Neuronal stem cell (in vitro differentiated cells): Measurements from ENCODE around the gene PDPK1.

Experiments
- DNase-seq: peaks from one replicate; pipeline ENCODE4 v3.0.0-alpha.2; 2013; ENCODE audit warnings: low spot score
- H2AFZ ChIP-seq: one replicate; pipeline ENCODE4 v1.6.1; 2013; ENCODE audit warnings: mild to moderate bottlenecking, low read length, inconsistent platforms
- H2AK5ac ChIP-seq: 2 replicates; pipeline ENCODE4 v1.6.1; 2013; ENCODE audit warnings: low read depth, mild to moderate bottlenecking, inconsistent platforms, low read length, moderate library complexity, mixed read lengths
- H2BK120ac ChIP-seq: 2 replicates; pipeline ENCODE4 v1.6.1; 2013; ENCODE audit warnings: low read depth, mild to moderate bottlenecking, inconsistent platforms, low read length, moderate library complexity, mixed read lengths
- H2BK12ac ChIP-seq: one replicate; pipeline ENCODE4 v1.6.1; 2013; ENCODE audit warnings: low read length, inconsistent platforms
- H2BK15ac ChIP-seq: 2 replicates; pipeline ENCODE4 v1.6.1; 2013; ENCODE audit warnings: mild to moderate bottlenecking, low read length, inconsistent platforms, mixed read lengths
- H2BK5ac ChIP-seq: one replicate; pipeline ENCODE4 v1.6.1; 2013; ENCODE audit warnings: inconsistent platforms, mild to moderate bottlenecking, low read length, moderate library complexity
- H3K14ac ChIP-seq: one replicate; pipeline ENCODE4 v1.6.1; 2013; ENCODE audit warnings: low read length, inconsistent platforms
- H3K18ac ChIP-seq: 2 replicates; pipeline ENCODE4 v1.6.1; 2013; ENCODE audit warnings: low read length, inconsistent platforms
- H3K23ac ChIP-seq: 2 replicates; pipeline ENCODE4 v1.6.1; 2013; ENCODE audit warnings: low read depth, mild to moderate bottlenecking, mixed read lengths, low read length, inconsistent platforms; ENCODE audit not compliant: poor library complexity
- H3K27ac ChIP-seq: replicated peaks from 3 replicates; pipeline ENCODE4 v1.5.1; 2013; ENCODE audit warnings: low read length, inconsistent platforms
- H3K27me3 ChIP-seq, 3 experiments: 2 replicates each; pipeline ENCODE4 v1.6.1; 2013; ENCODE audit warnings: low read length in 3 of 3, mild to moderate bottlenecking in 2 of 3, inconsistent platforms in 1 of 3, low read depth in 1 of 3, mixed read lengths in 1 of 3, moderate library complexity in 1 of 3; ENCODE audit not compliant: control insufficient read depth in 3 of 3, insufficient read depth in 3 of 3
- H3K36me3 ChIP-seq, 2 donors: replicated peaks in 1 of 2; 2 replicates each; pipeline ENCODE4 v1.6.1; 2013; ENCODE audit warnings: low read length in 2 of 2; ENCODE audit not compliant: control insufficient read depth in 2 of 2, insufficient read depth in 2 of 2
- H3K4ac ChIP-seq: 2 replicates; pipeline ENCODE4 v1.6.1; 2013; ENCODE audit warnings: inconsistent platforms, mild to moderate bottlenecking, low read length, moderate library complexity
- H3K4me1 ChIP-seq, 2 donors: 1 replicate in 1 of 2; 2 replicates in 1 of 2; pipeline ENCODE4 v1.6.1; 2013; ENCODE audit warnings: low read length in 2 of 2, low read depth in 1 of 2; ENCODE audit not compliant: control insufficient read depth in 2 of 2, insufficient read depth in 1 of 2
- H3K4me2 ChIP-seq: one replicate; pipeline ENCODE4 v1.6.1; 2013; ENCODE audit warnings: mild to moderate bottlenecking, low read length, inconsistent platforms; ENCODE audit not compliant: insufficient read depth, poor library complexity, severe bottlenecking
- H3K4me3 ChIP-seq, 2 donors: 2 replicates each; pipeline ENCODE4 v1.5.1; 2013; ENCODE audit warnings: low read length in 2 of 2, mild to moderate bottlenecking in 2 of 2, inconsistent platforms in 1 of 2, moderate library complexity in 1 of 2
- H3K79me1 ChIP-seq: one replicate; pipeline ENCODE4 v1.6.1; 2013; ENCODE audit warnings: low read depth, mild to moderate bottlenecking, inconsistent platforms, low read length, moderate library complexity
- H3K9ac ChIP-seq: one replicate; pipeline ENCODE4 v1.6.1; 2013; ENCODE audit warnings: mild to moderate bottlenecking, low read depth, low read length, inconsistent platforms; ENCODE audit not compliant: poor library complexity
- H3K9me3 ChIP-seq, 2 donors: replicated peaks in 1 of 2; 2 replicates each; pipeline versions ENCODE3 to v1.6.1; 2013; ENCODE audit warnings: low read length in 2 of 2, mild to moderate bottlenecking in 2 of 2, inconsistent platforms in 1 of 2, low read depth in 1 of 2, mixed read lengths in 1 of 2, moderate library complexity in 1 of 2; ENCODE audit not compliant: control insufficient read depth in 2 of 2, insufficient read depth in 1 of 2
- H4K8ac ChIP-seq: one replicate; pipeline ENCODE4 v1.6.1; 2013; ENCODE audit warnings: low read depth, mild to moderate bottlenecking, inconsistent platforms, low read length, moderate library complexity
- H4K91ac ChIP-seq: one replicate; pipeline ENCODE4 v1.6.1; 2013; ENCODE audit warnings: low read length, low read depth, mild to moderate bottlenecking, inconsistent platforms; ENCODE audit not compliant: poor library complexity
- WGBS, 2 donors: extraction: QIAGEN DNeasy Blood & Tissue Kit; methylation state at CpG; one replicate each; pipeline ENCODE4 v1.1.7; 2013; ENCODE audit warnings: missing lambda C conversion rate in 2 of 2, mixed read lengths in 1 of 2; ENCODE audit not compliant: insufficient read length in 2 of 2, insufficient replicate concordance in 1 of 2; ENCODE audit errors: extremely low coverage in 2 of 2; 5-methylcytosine and 5-hydroxymethylcytosine counted together

PDPK1 gene

GRCh38 chr16:2511996-2512734 is 25.7 kb upstream of the PDPK1 start:
- peak overlapping the region; percentile 23 for H2AFZ ChIP-seq
- peaks cover 31 to 38% of the 10 kb centered on the region in 2 donors for H3K4me1 ChIP-seq
- peak overlapping the region; percentile 75 for H3K23ac ChIP-seq
- H3K4me3 ChIP-seq: no peak overlapping the region
- H3K4me2 ChIP-seq: no peak overlapping the region
- H2AK5ac ChIP-seq: peak overlapping the region; percentile 91
- peaks cover 0 to 19% of the 10 kb centered on the region in 2 donors for H3K36me3 ChIP-seq
- no peaks in the 10 kb centered on the region for H3K27me3 ChIP-seq
- H2BK120ac ChIP-seq: peak overlapping the region; percentile 97
- no peak for DNase-seq
- no peak overlapping the region for H4K8ac ChIP-seq
- H3K79me1 ChIP-seq: peaks cover 13% of the 10 kb centered on the region
- no peak overlapping the region for H2BK5ac ChIP-seq
- H4K91ac ChIP-seq: peak overlapping the region; percentile 75
- WGBS, 2 donors: no CpG with 5 or more reads among the region's 17 CpGs
- peak overlapping the region; percentile 99 for H3K18ac ChIP-seq
- peak overlapping the region; percentile 47 for H2BK12ac ChIP-seq
- H3K14ac ChIP-seq: no peak overlapping the region
- H3K9ac ChIP-seq: peak overlapping the region; percentile 53
- no peak overlapping the region for H3K27ac ChIP-seq
- no peaks in the 10 kb centered on the region for H3K9me3 ChIP-seq
- peak overlapping the region; percentile 85 for H3K4ac ChIP-seq
- H2BK15ac ChIP-seq: peak overlapping the region; percentile 73

GRCh38 chr16:2512735-2513404 is 25.0 kb upstream of the PDPK1 start:
- peak overlapping the region; percentile 96 for H2BK5ac ChIP-seq
- H2AFZ ChIP-seq: peak overlapping the region; percentile 99
- H3K4ac ChIP-seq: peak overlapping the region; percentile 93
- H3K4me2 ChIP-seq: peak overlapping the region; percentile 88
- peak overlapping the region; percentile 78 for H4K8ac ChIP-seq
- H3K27ac ChIP-seq: peak overlapping the region; percentile 93
- H3K36me3 ChIP-seq: peaks cover 0 to 20% of the 10 kb centered on the region in 2 donors
- WGBS, 2 donors: no CpG with 5 or more reads among the region's 15 CpGs
- H3K23ac ChIP-seq: peak overlapping the region; percentile 97
- H3K79me1 ChIP-seq: peaks cover 19% of the 10 kb centered on the region
- H2BK15ac ChIP-seq: peak overlapping the region; percentile 87
- DNase-seq: no peak
- peak overlapping the region; percentile 97 for H2BK120ac ChIP-seq
- H2AK5ac ChIP-seq: peak overlapping the region; percentile 91
- no peaks in the 10 kb centered on the region for H3K9me3 ChIP-seq
- peak overlapping the region; percentile 6 for H3K14ac ChIP-seq
- H3K27me3 ChIP-seq: no peaks in the 10 kb centered on the region
- H3K18ac ChIP-seq: peak overlapping the region; percentile 99
- H2BK12ac ChIP-seq: peak overlapping the region; percentile 24
- peak overlapping the region; percentile 75 to 97 for H3K4me3 ChIP-seq
- peak overlapping the region; percentile 75 for H4K91ac ChIP-seq
- peaks cover 31 to 38% of the 10 kb centered on the region in 2 donors for H3K4me1 ChIP-seq
- H3K9ac ChIP-seq: peak overlapping the region; percentile 88

GRCh38 chr16:2513405-2514332 is 24.2 kb upstream of the PDPK1 start, which contains the start of gene ATP6V0C:
ATP6V0C (plus strand) TSS chr16:2513952; CDS start chr16:2514104, 152 bp downstream.
- Histone ChIP-seq H3K79me1 (peaks cover 26% of the 10 kb centered on the region), H4K8ac (peak within 1 kb of the TSS; percentile 78), H3K18ac (peak within 1 kb of the TSS; percentile 99), H3K27me3 (no peaks in the 10 kb centered on the region), H2BK5ac (peak within 1 kb of the TSS; percentile 96), H3K4me2 (peak within 1 kb of the TSS; percentile 88), H3K9me3 (no peaks in the 10 kb centered on the region), H4K91ac (peak within 1 kb of the TSS; percentile 75), H2BK12ac (peak within 1 kb of the TSS; percentile 69), H2BK120ac (peak within 1 kb of the TSS; percentile 97), H3K23ac (peak within 1 kb of the TSS; percentile 99), H2AFZ (peak within 1 kb of the TSS; percentile 99), H2AK5ac (peak within 1 kb of the TSS; percentile 96), H3K4me3 (peak within 1 kb of the TSS; percentile 96 to 97), H3K4me1 (peaks cover 31 to 38% of the 10 kb centered on the region in 2 donors), H3K14ac (peak within 1 kb of the TSS; percentile 71), H2BK15ac (peak within 1 kb of the TSS; percentile 87), H3K9ac (peak within 1 kb of the TSS; percentile 98), H3K27ac (peak within 1 kb of the TSS; percentile 93), H3K36me3 (peaks cover 0 to 21% of the 10 kb centered on the region in 2 donors), H3K4ac (peak within 1 kb of the TSS; percentile 93)
- peak; percentile 93 for DNase-seq
- WGBS, 2 donors: no CpG with 5 or more reads among the region's 122 CpGs
